ENCODE data around the gene SMIM24. TPM values are rescaled to one million over a fixed set of nuclear protein-coding genes. Genes with fewer than 3 reads are reported as not detected.

Gene SMIM24
- total RNA-seq, 4 donors from 2014 or later: 18.7 to 100 (median 85.5) TPM

- no peaks in the 10 kb centered on the region for H3K27me3 ChIP-seq
- DNase-seq: no peak
- TF ChIP-seq POLR2AphosphoS5 (IDR thresholded peaks at IDR 0.05) (no peak), EP300 (IDR thresholded peaks at IDR 0.05; ENCODE audit: low read depth) (no peak), POLR2A (IDR thresholded peaks at IDR 0.05) (no peak)
- TF ChIP-seq, protein P1, sequence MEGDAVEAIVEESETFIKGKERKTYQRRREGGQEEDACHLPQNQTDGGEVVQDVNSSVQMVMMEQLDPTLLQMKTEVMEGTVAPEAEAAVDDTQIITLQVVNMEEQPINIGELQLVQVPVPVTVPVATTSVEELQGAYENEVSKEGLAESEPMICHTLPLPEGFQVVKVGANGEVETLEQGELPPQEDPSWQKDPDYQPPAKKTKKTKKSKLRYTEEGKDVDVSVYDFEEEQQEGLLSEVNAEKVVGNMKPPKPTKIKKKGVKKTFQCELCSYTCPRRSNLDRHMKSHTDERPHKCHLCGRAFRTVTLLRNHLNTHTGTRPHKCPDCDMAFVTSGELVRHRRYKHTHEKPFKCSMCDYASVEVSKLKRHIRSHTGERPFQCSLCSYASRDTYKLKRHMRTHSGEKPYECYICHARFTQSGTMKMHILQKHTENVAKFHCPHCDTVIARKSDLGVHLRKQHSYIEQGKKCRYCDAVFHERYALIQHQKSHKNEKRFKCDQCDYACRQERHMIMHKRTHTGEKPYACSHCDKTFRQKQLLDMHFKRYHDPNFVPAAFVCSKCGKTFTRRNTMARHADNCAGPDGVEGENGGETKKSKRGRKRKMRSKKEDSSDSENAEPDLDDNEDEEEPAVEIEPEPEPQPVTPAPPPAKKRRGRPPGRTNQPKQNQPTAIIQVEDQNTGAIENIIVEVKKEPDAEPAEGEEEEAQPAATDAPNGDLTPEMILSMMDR (IDR thresholded peaks at IDR 0.05): no peak
- H3K27ac ChIP-seq: no peak overlapping the region
- peaks cover 0 to 2% (median 0%) of the 10 kb centered on the region in 4 donors for H3K4me1 ChIP-seq
- 94% methylated on average over 3 to 14 of the region's 14 CpGs for WGBS, 2 donors (ENCODE audit: low coverage in 1 of 2)
- H3K36me3 ChIP-seq: peaks cover 0 to 21% (median 7%) of the 10 kb centered on the region in 4 donors
- in situ Hi-C loops (cut with MboI; ENCODE audit: low pct_ligation_motif_present in 1 of 4, low pct_unique_long_range_greater_than_20kb in 1 of 4, low sequenced_read_pairs in 3 of 4): no loop called here
- intact Hi-C loops (cut with DNase I; ENCODE audit: low total_unique reads): no loop called here
- no peak overlapping the region for H3K4me3 ChIP-seq
- no peaks in the 10 kb centered on the region for H3K9me3 ChIP-seq
Observed at GRCh38 chr19:3493651-3494050, 13.3 kb upstream of the SMIM24 start.

DNA sequence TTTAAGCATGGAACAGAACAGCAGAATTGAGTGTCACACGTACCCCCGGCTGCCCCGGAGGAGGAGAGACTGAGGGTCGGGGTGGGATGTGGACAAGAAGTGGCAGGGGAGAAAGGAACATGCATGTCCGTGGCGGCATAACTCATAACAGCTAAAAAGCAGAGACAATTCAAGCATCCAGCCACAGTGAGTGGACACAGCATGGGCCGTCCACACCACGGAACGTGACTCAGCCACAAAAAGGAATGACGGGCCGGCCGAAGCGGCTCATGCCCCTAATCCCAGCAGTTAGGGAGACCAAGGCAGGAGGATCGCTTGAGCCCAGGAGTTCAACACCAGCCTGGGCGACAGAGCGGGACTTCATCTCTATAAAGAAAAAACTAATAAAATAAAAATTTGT lies 12.6 kb upstream of the SMIM24 start:
- H3K27me3 ChIP-seq: no peaks in the 10 kb centered on the region
- no peak for TF ChIP-seq POLR2A (IDR thresholded peaks at IDR 0.05)
- TF ChIP-seq, protein P1 (IDR thresholded peaks at IDR 0.05): no peak
- 94% methylated on average over 13 to 16 of the region's 16 CpGs for WGBS, 2 donors (ENCODE audit: low coverage in 1 of 2)
- H3K9me3 ChIP-seq: no peaks in the 10 kb centered on the region
- no peaks in the 10 kb centered on the region for H3K4me1 ChIP-seq
- DNase-seq: no peak
- no peak overlapping the region for H3K27ac ChIP-seq
- H3K36me3 ChIP-seq: peaks cover 0 to 21% (median 7%) of the 10 kb centered on the region in 4 donors
- intact Hi-C loops (cut with DNase I; ENCODE audit: low total_unique reads): no loop called here
- in situ Hi-C loops (cut with MboI; ENCODE audit: low pct_ligation_motif_present in 1 of 4, low pct_unique_long_range_greater_than_20kb in 1 of 4, low sequenced_read_pairs in 3 of 4): no loop called here
- H3K4me3 ChIP-seq: no peak overlapping the region

DNA sequence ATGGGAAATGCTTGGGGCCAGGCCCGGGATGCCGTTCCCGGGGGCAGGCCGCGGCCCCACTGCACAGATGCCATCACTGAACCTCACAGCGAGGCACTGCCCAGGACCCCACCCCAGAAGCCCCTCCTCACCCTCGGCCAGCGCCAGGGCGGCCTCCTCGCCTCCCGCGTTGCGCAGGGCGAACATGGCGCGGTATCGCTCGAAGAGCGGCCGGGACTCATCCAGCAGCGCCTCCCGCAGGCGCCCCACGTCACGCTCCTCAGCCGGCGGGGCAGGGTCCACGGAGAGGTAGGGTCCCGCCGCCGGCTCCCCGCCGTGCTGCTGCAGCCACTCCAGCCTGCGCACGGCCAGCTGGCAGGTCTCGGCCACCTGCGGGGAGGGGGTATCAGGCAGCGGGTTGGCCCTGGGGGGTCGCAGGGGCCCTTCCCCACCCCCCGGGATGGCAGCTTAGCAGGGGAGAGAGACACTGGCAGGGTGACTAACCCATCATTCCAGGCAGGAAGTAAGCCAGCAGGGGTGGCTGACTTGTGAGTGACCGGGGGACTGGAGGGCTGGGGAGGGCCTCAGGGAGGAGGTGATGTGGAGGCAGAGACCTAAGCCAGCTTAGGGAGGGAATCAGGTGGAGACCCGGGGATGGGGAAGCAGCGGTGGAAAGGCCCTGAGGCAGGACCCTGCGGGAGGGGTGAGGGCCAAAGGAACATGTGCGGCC lies 12.0 kb upstream of the SMIM24 start:
- TF ChIP-seq, protein P1 (IDR thresholded peaks at IDR 0.05): no peak
- TF ChIP-seq POLR2A (IDR thresholded peaks at IDR 0.05) (no peak), EP300 (IDR thresholded peaks at IDR 0.05; ENCODE audit: low read depth) (no peak), POLR2AphosphoS5 (IDR thresholded peaks at IDR 0.05) (no peak)
- in situ Hi-C loops (cut with MboI; ENCODE audit: low pct_ligation_motif_present in 1 of 4, low pct_unique_long_range_greater_than_20kb in 1 of 4, low sequenced_read_pairs in 3 of 4) (no loop called here), intact Hi-C loops (cut with DNase I; ENCODE audit: low total_unique reads) (no loop called here)
- no peak for DNase-seq
- Histone ChIP-seq H3K9me3 (no peaks in the 10 kb centered on the region), H3K4me1 (no peaks in the 10 kb centered on the region), H3K27me3 (no peaks in the 10 kb centered on the region), H3K36me3 (peaks cover 0 to 21% (median 7%) of the 10 kb centered on the region in 4 donors), H3K27ac (no peak overlapping the region), H3K4me3 (no peak overlapping the region)
- WGBS, 2 donors (ENCODE audit: low coverage in 1 of 2): 96% methylated on average over 34 of the region's 45 CpGs; no CpG with 5 or more reads in 1 of the 2 donors

- Histone ChIP-seq H3K9me3 (no peaks in the 10 kb centered on the region), H3K4me3 (no peak overlapping the region), H3K4me1 (no peaks in the 10 kb centered on the region), H3K27ac (no peak overlapping the region), H3K36me3 (peaks cover 0 to 21% (median 7%) of the 10 kb centered on the region in 4 donors), H3K27me3 (no peaks in the 10 kb centered on the region)
- in situ Hi-C loops (cut with MboI; ENCODE audit: low pct_ligation_motif_present in 1 of 4, low pct_unique_long_range_greater_than_20kb in 1 of 4, low sequenced_read_pairs in 3 of 4) (no loop called here), intact Hi-C loops (cut with DNase I; ENCODE audit: low total_unique reads) (no loop called here)
- DNase-seq: no peak
- 96% methylated on average over 28 of the region's 55 CpGs; no CpG with 5 or more reads in 1 of the 2 donors for WGBS, 2 donors (ENCODE audit: low coverage in 1 of 2)
- TF ChIP-seq POLR2AphosphoS5 (IDR thresholded peaks at IDR 0.05): no peak
- TF ChIP-seq, protein P1 (IDR thresholded peaks at IDR 0.05): no peak
- TF ChIP-seq EP300 (IDR thresholded peaks at IDR 0.05; ENCODE audit: low read depth): no peak
- TF ChIP-seq POLR2A (IDR thresholded peaks at IDR 0.05): no peak
Observed at GRCh38 chr19:3491396-3492119, 11.2 kb upstream of the SMIM24 start.

Measured in transverse colon (tissue), 4 donors.